HEK293T (cell line): ENCODE results near the gene CIBAR2.

ENCODE experiments used
- BHLHE40 ChIP-seq: fragments of 450-650 bp; IDR thresholded peaks from 2 replicates; pipeline ENCODE4 v1.6.1; 2016; ENCODE audit warnings: mild to moderate bottlenecking, moderate library complexity, borderline replicate concordance
- CTBP1 ChIP-seq: fragments of 450-650 bp; IDR thresholded peaks from 2 replicates; pipeline ENCODE4 v1.6.1; 2016; ENCODE audit warnings: borderline replicate concordance
- FOXA1 ChIP-seq: fragments of 450-650 bp; IDR thresholded peaks from 2 replicates; pipeline ENCODE4 v1.6.1; 2016; ENCODE audit warnings: mild to moderate bottlenecking
- FOXM1 ChIP-seq: fragments of 450-650 bp; IDR thresholded peaks from 2 replicates; pipeline ENCODE4 v1.6.1; 2017; ENCODE audit warnings: mild to moderate bottlenecking, borderline replicate concordance
- HDGF ChIP-seq: fragments of 450-650 bp; IDR thresholded peaks from 2 replicates; pipeline ENCODE4 v1.6.1; 2017; ENCODE audit warnings: antibody characterized with exemption, borderline replicate concordance
- SP1 ChIP-seq: fragments of 450-650 bp; IDR thresholded peaks from 2 replicates; pipeline ENCODE4 v1.6.1; 2017
- TF ChIP-seq, protein P1 (sequence below): fragments of 450-650 bp; IDR thresholded peaks from 2 replicates; pipeline ENCODE4 v1.6.1; 2016

DNA sequence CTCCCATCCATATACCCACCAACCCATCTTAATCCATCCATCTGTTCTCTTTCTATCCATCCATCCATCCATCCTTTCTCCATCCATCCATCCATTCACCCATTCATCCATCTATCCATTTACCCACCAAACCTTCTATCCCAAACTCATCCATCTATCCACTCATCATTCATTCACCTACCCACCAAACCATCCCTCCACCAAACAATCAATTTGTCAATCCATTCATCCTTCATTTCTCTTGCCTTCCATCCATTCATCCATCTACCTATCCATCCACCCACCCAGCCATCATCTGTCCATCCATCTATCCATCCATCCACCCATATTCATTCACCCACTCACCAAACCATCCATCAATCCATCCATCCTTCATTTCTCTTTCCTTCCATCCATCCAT is 44.6 kb upstream of the CIBAR2 start:
- TF ChIP-seq HDGF (no peak), BHLHE40 (no peak), SP1 (no peak), FOXM1 (no peak), CTBP1 (no peak), FOXA1 (no peak)
- TF ChIP-seq, protein P1, sequence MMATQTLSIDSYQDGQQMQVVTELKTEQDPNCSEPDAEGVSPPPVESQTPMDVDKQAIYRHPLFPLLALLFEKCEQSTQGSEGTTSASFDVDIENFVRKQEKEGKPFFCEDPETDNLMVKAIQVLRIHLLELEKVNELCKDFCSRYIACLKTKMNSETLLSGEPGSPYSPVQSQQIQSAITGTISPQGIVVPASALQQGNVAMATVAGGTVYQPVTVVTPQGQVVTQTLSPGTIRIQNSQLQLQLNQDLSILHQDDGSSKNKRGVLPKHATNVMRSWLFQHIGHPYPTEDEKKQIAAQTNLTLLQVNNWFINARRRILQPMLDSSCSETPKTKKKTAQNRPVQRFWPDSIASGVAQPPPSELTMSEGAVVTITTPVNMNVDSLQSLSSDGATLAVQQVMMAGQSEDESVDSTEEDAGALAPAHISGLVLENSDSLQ = no peak
